ENCODE results near the gene LYPD5. TPM values are rescaled to one million over a fixed set of nuclear protein-coding genes. Genes with fewer than 3 reads are reported as not detected.

LYPD5 gene
- total and polyA plus RNA-seq, 2 of the 8 experiments (the other 6 are each of a cell fraction or from before 2014, with no cell fraction given) = 0.74 to 4.3 TPM

- no peak overlapping the region for H2BK5ac ChIP-seq (ENCODE audit: low read depth, low read length)
- peaks cover 0 to 4% of the 10 kb centered on the region in 2 experiments for H4K20me1 ChIP-seq (replicated peaks in 1 of 2; ENCODE audit: control insufficient read depth in 1 of 2, insufficient read depth in 2 of 2, low read length in 2 of 2)
- peaks cover 2 to 13% (median 11%) of the 10 kb centered on the region in 4 experiments; a peak in 6 of 7 replicates for H3K27me3 ChIP-seq (replicated peaks in 1 of 4; ENCODE audit: control insufficient read depth in 3 of 4, extremely low read depth in 1 of 4, insufficient read depth in 3 of 4, low read length in 3 of 4)
- 85% methylated on average over 1 of the region's 1 CpG; no CpG with 5 or more reads in 1 of the 2 experiments for WGBS, 2 experiments (ENCODE audit: extremely low coverage in 1 of 2, insufficient coverage in 1 of 2, insufficient read length in 1 of 2, insufficient replicate concordance in 2 of 2, low coverage in 1 of 2, low lambda C conversion rate in 2 of 2, missing lambda C conversion rate in 1 of 2)
- H3K23me2 ChIP-seq (ENCODE audit: low read depth, low read length) = peaks cover 11% of the 10 kb centered on the region
- H3K36me3 ChIP-seq (ENCODE audit: control insufficient read depth in 2 of 4, insufficient read depth in 4 of 4, low read length in 3 of 4) = no peaks in the 10 kb centered on the region
- no peaks in the 10 kb centered on the region for H3K79me2 ChIP-seq (ENCODE audit: control insufficient read depth in 1 of 2, insufficient read depth in 2 of 2, low read length in 2 of 2)
- H3K79me1 ChIP-seq (ENCODE audit: low read depth, low read length) = no peaks in the 10 kb centered on the region; the same call in 1 of the 2 replicates
- no peak for FAIRE-seq
- H3K4me2 ChIP-seq (ENCODE audit: insufficient read depth in 1 of 2, low read depth in 2 of 2, low read length in 2 of 2) = no peak overlapping the region
- no peak overlapping the region for H4K91ac ChIP-seq (replicated peaks; ENCODE audit: insufficient read length, low read length)
- peaks cover under 1 to 14% (median 9%) of the 10 kb centered on the region in 4 experiments for H3K4me1 ChIP-seq (replicated peaks in 1 of 4; ENCODE audit: control insufficient read depth in 3 of 4, insufficient read depth in 4 of 4, low read length in 3 of 4)
- no peak overlapping the region for H4K8ac ChIP-seq (ENCODE audit: extremely low read depth, insufficient read depth, low read length)
- no peak overlapping the region for H3K23ac ChIP-seq (ENCODE audit: insufficient read length)
- H2BK15ac ChIP-seq (ENCODE audit: low read length) = no peak overlapping the region
- no peak overlapping the region for H2BK20ac ChIP-seq (ENCODE audit: low read length)
- no peak overlapping the region for H4K5ac ChIP-seq (ENCODE audit: insufficient read length, low read depth, low read length)
- no peak overlapping the region for H3K56ac ChIP-seq (replicated peaks; ENCODE audit: insufficient read length, low read depth, low read length)
- H3K27ac ChIP-seq (ENCODE audit: low read depth, low read length) = no peak overlapping the region
- no peak overlapping the region for H2AFZ ChIP-seq (ENCODE audit: low read length)
- DNase-seq (ENCODE audit: low read depth in 1 of 2, low spot score in 2 of 2) = no peak
- H3K9ac ChIP-seq (replicated peaks in 1 of 4; ENCODE audit: extremely low read depth in 1 of 4, low read depth in 3 of 4, low read length in 3 of 4) = no peak overlapping the region
- H3K4me3 ChIP-seq (ENCODE audit: extremely low read depth in 1 of 4, insufficient read depth in 2 of 4, low read depth in 3 of 4, low read length in 4 of 4) = no peak overlapping the region
- no peak overlapping the region for H3K18ac ChIP-seq (ENCODE audit: extremely low read depth, low read length)
- ChIA-PET CTCF (ENCODE audit: partially characterized antibody) (interaction anchor here (0.6 to 37.0 kb wide), 5 partner anchors 22 to 117 kb away, joined by 3 to 703 read pairs (median 3); partner anchors contain the start of gene SMG9), POLR2A (ENCODE audit: partially characterized antibody) (interaction anchor here (0.7 to 5.3 kb wide), 4 partner anchors 14 to 1491 kb away, joined by 3 to 23 read pairs (median 3); partner anchors contain the start of gene SMG9)
- no peak overlapping the region for H2AK5ac ChIP-seq (ENCODE audit: low read depth, low read length)
- H3K4ac ChIP-seq (replicated peaks; ENCODE audit: insufficient read length, low read depth, low read length) = no peak overlapping the region
- no peak overlapping the region for H2BK12ac ChIP-seq (ENCODE audit: low read depth, low read length)
- H2BK120ac ChIP-seq (replicated peaks; ENCODE audit: low read depth, low read length) = no peak overlapping the region
- H3K9me3 ChIP-seq (ENCODE audit: insufficient read depth in 2 of 2, low read depth in 1 of 2, low read length in 1 of 2) = no peaks in the 10 kb centered on the region
- H3K14ac ChIP-seq (ENCODE audit: insufficient read length) = no peak overlapping the region
- TF ChIP-seq HDAC2 (IDR thresholded peaks at IDR 0.05; ENCODE audit: borderline replicate concordance in 1 of 2, low read depth in 2 of 2, low read length in 2 of 2) (no peak), FOSL1 (IDR thresholded peaks at IDR 0.05; ENCODE audit: insufficient read depth, low read depth, low read length) (no peak), CEBPB (IDR thresholded peaks at IDR 0.05; ENCODE audit: low read depth, low read length) (no peak), SUZ12 (IDR thresholded peaks at IDR 0.05; ENCODE audit: low read length) (no peak), CBX5 (IDR thresholded peaks at IDR 0.05; ENCODE audit: low read depth, low read length) (no peak), NRF1 (IDR thresholded peaks at IDR 0.05; ENCODE audit: low read depth, low read length) (no peak), CTBP2 (IDR thresholded peaks at IDR 0.05; ENCODE audit: borderline replicate concordance, insufficient read depth, insufficient read length, low read length) (no peak), SP4 (IDR thresholded peaks at IDR 0.05; ENCODE audit: low read length) (no peak), SIRT6 (IDR thresholded peaks at IDR 0.05; ENCODE audit: low read length) (no peak), BACH1 (IDR thresholded peaks at IDR 0.05; ENCODE audit: low read length) (no peak), ATF3 (IDR thresholded peaks at IDR 0.05; ENCODE audit: insufficient read depth, low read depth, low read length) (no peak), JUN (IDR thresholded peaks at IDR 0.05; ENCODE audit: low read depth, low read length) (no peak), RBBP5 (IDR thresholded peaks at IDR 0.05; ENCODE audit: borderline replicate concordance, low read depth, low read length) (no peak), ZNF274 (IDR thresholded peaks at IDR 0.05; ENCODE audit: borderline replicate concordance, extremely low read depth, low read length) (no peak)
Observed at GRCh38 chr19:43778651-43779050, 23.6 kb downstream of the LYPD5 start.
